BE2C (cell line): Measurements from ENCODE around the gene CHCHD3.

Experiments used
- DNase-seq: peaks from one replicate; pipeline ENCODE4 v3.0.0-alpha.2; 2020
- H3K27me3 ChIP-seq: fragments of 250-450 bp; sonication (Bioruptor Pico); 2 replicates; pipeline ENCODE4 v1.5.1; 2020; ENCODE audit warnings: mild to moderate bottlenecking
- H3K36me3 ChIP-seq: fragments of 250-450 bp; sonication (Bioruptor Pico); 2 replicates; pipeline ENCODE4 v1.5.1; 2020; ENCODE audit warnings: mild to moderate bottlenecking
- H3K4me1 ChIP-seq: fragments of 250-450 bp; sonication (Bioruptor Pico); 2 replicates; pipeline ENCODE4 v1.5.1; 2020
- H3K4me3 ChIP-seq: 2 replicates; pipeline ENCODE4 v1.5.1; 2011; ENCODE audit warnings: low read depth, low read length
- H3K9me3 ChIP-seq: fragments of 250-450 bp; sonication (Bioruptor Pico); 2 replicates; pipeline ENCODE4 v1.5.1; 2020
- TF ChIP-seq, protein P1 (sequence below): IDR thresholded peaks from 2 replicates; pipeline ENCODE4 v1.5.1; 2012; ENCODE audit warnings: mild to moderate bottlenecking, low read depth, low read length

CHCHD3 gene

DNA sequence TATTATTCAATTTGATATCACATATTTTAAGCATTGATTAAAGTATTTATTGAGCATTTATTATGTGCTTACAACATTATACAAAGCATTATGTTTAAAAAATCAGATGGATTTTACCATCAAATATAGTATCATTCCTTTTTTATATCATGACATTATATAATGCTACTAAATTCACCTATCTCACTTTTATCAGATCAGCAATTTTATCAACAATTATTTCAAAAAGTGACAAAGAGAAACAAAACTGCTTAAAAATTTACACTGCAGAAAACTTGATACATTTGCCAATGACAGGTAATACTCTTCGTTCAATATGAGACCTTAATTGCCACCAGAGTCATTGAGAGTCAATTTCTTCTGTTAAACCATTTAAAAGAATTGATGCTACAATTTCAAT is 82.0 kb downstream of the CHCHD3 start:
- Histone ChIP-seq H3K27me3 (no peaks in the 10 kb centered on the region), H3K9me3 (no peaks in the 10 kb centered on the region), H3K4me1 (peaks cover 26% of the 10 kb centered on the region), H3K4me3 (no peak overlapping the region), H3K36me3 (peaks cover 3% of the 10 kb centered on the region; the same call in 1 of the 2 replicates)
- TF ChIP-seq, protein P1, sequence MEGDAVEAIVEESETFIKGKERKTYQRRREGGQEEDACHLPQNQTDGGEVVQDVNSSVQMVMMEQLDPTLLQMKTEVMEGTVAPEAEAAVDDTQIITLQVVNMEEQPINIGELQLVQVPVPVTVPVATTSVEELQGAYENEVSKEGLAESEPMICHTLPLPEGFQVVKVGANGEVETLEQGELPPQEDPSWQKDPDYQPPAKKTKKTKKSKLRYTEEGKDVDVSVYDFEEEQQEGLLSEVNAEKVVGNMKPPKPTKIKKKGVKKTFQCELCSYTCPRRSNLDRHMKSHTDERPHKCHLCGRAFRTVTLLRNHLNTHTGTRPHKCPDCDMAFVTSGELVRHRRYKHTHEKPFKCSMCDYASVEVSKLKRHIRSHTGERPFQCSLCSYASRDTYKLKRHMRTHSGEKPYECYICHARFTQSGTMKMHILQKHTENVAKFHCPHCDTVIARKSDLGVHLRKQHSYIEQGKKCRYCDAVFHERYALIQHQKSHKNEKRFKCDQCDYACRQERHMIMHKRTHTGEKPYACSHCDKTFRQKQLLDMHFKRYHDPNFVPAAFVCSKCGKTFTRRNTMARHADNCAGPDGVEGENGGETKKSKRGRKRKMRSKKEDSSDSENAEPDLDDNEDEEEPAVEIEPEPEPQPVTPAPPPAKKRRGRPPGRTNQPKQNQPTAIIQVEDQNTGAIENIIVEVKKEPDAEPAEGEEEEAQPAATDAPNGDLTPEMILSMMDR, result no peak
- no peak for DNase-seq

DNA sequence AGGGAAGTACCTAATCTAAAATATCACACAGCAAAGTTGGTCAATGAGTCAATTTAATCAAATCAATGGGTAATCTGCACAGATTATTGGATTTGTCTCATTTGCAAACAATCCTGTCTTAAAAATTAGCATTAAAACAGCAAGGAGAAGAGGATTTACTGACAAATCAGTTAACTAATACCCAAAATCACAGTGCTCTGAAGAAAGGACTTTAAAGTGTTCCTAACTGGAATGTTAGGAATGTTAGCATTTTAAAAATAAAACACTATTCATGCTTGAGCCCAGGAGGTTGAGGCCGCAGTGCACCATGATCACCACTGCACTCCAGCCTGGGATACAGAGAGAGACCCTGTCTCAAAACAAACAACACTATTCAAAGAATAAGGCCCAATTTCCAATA is 83.1 kb downstream of the CHCHD3 start:
- Histone ChIP-seq H3K4me1 (peaks cover 33% of the 10 kb centered on the region), H3K36me3 (no peaks in the 10 kb centered on the region; the same call in 1 of the 2 replicates), H3K9me3 (no peaks in the 10 kb centered on the region), H3K4me3 (no peak overlapping the region), H3K27me3 (no peaks in the 10 kb centered on the region)
- DNase-seq, result no peak
- TF ChIP-seq, protein P1, result peak; percentile 32

DNA sequence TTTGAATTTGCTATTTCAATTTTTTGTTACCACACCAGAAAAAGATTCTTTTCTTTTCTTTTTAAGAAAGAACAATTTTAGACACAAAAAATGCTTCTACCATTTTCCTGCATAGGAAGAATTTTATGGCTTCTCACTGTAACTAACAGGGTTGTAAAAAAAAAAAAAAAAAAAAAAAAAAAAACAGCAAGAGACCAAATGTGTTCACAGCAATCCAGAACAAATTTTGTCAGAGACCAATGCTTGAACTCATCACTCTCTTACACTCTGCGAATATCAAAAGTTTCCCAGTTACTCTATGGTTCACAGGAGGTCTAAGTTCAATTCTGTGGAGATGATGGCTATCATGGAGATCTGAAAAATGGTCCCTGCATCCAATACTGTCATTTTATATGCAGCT is 84.4 kb downstream of the CHCHD3 start:
- no peak for DNase-seq
- H3K27me3 ChIP-seq, result no peaks in the 10 kb centered on the region
- no peaks in the 10 kb centered on the region for H3K9me3 ChIP-seq
- H3K4me1 ChIP-seq, result peaks cover 32% of the 10 kb centered on the region
- H3K36me3 ChIP-seq, result no peaks in the 10 kb centered on the region; the same call in 1 of the 2 replicates
- H3K4me3 ChIP-seq, result peak overlapping the region; percentile 49; the same call in 1 of the 2 replicates
- TF ChIP-seq, protein P1, result no peak

DNA sequence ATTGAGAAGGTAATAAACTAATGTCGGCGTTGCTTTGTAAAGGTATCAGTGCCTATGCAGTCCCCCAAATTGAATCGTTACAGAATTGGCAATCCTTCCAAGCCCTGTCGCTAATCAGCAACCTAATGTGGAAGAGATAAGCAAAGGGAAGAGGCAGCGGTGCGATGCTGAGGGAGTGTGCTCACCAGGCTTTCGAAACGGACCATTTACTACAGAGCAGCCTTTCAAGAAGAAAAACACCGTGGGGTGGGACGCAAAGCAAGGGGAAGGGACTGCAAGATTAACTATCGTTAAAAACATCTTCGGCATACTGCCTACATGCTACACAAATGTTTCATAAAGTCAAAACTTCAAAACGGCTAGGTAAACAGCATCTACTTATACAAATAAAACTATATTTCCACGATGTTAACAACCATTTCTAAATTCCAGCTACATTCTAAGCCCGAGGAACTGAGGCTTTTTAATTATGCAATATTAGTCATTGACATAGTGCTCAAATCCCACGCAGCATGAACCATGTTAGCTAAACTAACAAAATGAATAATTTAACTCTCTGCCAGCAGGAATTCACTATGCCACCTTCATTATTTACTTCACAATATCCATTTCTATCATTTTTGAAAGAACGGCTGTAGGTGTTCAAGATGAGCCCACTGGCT is 85.2 kb downstream of the CHCHD3 start:
- DNase-seq, result peak; percentile 55

DNA sequence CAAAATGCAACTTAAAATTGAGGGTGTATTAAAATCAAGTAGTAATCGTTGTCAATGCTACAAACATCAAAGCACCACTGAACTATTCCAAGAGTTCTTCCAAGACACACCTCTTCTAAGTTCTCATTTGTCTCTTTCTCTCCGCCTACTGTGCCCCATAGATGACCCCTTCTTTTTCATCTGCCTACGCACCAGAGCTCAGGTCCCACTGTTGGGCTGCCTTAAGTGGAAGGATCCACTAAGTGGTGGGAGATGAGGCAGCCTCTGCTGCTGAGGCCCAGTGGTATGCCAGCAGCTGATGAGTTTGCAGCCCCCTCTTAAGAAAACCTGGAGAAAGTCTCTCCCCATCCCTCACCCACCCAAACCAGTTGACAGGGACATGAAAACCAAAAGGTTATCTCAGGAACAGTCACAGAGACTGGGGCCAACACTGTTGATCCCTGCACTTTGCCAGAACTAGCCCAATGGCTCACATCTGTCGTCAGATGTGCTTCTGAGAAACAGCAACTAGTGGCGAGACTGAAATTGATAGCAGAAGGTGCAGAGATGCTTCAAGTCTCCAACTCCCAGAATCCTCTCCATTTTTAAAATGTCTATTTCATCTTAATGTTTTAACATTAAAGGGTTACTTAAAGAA is 88.4 kb downstream of the CHCHD3 start:
- Histone ChIP-seq H3K36me3 (no peaks in the 10 kb centered on the region; the same call in 1 of the 2 replicates), H3K27me3 (no peaks in the 10 kb centered on the region), H3K4me3 (no peak overlapping the region), H3K4me1 (peaks cover 28% of the 10 kb centered on the region), H3K9me3 (no peaks in the 10 kb centered on the region)
- no peak for DNase-seq
- TF ChIP-seq, protein P1, result no peak

More for the DNA sequence above, 85.2 kb downstream of the CHCHD3 start:
- Histone ChIP-seq H3K4me3 (peak overlapping the region; percentile 49), H3K9me3 (no peaks in the 10 kb centered on the region), H3K36me3 (no peaks in the 10 kb centered on the region; the same call in 1 of the 2 replicates), H3K27me3 (no peaks in the 10 kb centered on the region), H3K4me1 (peaks cover 34% of the 10 kb centered on the region)
- TF ChIP-seq, protein P1, result no peak
